NCI-H187 (cell line): ENCODE data around the gene EML1.
"Not testable (repeated sequence)": the region's sequence is repeated elsewhere in the genome, so short reads cannot be mapped to it uniquely, and the experiment has no call there.

Experiments
- DNase-seq, 2 experiments: peaks; one replicate each; lab custom pipeline; 2025; lab: John Stamatoyannopoulos, UW

Gene EML1

GRCh38 chr14:99755629-99756603, 37.3 kb upstream of the EML1 start:
- DNase-seq: no peak

- DNase-seq: no peak
These were observed 36.4 kb upstream of the EML1 start for GRCh38 chr14:99756796-99757195.

DNA sequence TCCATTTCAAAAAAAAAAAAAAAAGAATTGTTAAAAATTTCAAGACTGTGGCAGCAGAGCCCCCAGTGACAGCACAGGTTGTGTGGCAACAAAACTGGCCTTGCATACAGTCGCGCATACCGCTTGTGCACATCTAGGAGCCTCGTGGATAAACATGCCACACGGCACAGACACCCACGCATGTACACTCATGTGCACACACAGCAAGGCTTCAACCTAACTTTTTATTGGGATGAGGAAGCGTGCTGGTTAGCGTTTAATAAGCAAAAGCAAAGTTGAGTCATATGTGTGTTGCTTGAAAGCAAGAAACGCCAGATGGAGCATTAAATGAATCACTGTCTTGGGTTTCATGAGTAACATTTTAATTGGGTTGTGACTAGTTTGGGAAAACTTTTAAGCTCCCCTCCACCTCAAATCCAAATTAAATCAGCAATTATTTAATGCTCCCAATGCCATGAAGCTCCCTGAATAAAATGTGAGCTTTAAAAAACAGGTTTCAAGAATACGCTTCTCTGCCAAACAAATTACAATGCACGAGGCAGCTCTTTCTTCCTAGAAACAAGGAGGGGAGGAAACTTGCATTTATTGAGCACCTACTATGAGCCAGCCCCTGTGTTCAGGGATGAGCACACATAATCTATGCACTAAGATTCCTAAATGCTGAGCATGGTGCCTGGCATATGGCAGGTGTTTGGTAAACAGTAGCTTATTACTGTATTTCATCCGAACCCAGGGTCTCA, 35.7 kb upstream of the EML1 start:
- no peak for DNase-seq

DNA sequence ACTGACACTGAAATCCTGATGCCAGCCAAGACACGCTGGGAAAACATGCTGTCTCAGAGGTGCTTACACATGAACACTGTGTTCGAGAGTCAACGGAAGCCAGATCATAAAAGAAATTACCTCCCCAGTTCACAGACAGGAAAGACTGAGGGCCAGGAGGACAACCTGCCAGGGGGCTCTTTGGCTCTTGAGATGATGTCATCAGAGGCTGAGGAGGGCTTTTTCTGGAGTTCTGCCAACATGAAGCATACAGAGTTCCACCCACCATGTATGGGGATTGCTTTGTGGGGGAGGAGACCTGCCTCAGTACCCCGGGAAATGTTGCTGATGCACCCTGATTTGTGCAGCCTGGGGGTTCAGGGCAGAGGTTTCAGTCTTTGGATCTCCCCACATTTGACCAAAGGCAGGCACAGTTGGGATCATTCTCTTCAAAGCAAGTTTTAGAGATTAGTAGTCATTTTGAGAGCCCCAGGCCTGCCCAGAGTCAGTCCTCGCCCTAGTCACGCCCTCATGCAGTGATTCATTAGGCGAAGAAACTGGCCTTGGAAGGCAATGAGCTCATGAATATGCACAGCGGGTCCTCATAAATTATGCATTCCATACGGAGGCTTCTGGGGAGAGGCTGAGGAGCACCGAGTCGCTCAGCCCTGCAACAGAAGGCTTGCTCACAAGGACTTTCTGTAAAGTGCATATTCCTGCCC, 34.9 kb upstream of the EML1 start:
- DNase-seq: no peak

DNA sequence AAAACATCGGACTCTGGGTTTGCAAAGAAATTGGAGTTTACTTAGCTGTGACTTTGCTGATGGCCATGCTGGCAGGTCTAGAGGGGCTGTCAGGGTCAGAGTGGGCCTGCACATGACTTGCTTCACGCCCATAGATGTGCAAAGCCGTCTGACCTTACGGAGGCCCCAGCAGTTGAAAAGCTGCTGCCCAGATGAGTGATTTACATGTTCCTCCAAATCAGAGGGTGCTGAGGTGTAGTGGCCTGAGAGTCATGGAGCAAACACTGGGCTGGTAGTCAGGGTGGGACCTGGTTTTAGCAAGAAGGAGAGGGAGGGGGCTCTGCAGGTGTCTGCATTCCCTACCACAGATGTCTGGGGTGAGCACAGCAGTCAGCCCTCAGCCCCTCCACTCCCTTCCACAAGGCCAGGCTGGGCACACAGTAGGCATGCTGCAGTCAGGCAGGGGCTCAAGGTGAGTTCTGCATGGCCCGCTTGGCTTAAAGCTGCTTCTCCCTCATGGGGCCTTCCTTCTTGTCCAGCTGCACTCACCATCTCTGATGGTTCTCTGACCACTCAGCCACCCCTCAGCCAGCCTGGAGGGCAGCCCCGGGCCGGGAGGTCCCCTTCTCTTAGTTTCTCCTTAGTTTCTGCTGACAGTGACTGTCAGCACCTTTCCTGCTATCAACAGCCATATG, 34.2 kb upstream of the EML1 start:
- no peak for DNase-seq

DNA sequence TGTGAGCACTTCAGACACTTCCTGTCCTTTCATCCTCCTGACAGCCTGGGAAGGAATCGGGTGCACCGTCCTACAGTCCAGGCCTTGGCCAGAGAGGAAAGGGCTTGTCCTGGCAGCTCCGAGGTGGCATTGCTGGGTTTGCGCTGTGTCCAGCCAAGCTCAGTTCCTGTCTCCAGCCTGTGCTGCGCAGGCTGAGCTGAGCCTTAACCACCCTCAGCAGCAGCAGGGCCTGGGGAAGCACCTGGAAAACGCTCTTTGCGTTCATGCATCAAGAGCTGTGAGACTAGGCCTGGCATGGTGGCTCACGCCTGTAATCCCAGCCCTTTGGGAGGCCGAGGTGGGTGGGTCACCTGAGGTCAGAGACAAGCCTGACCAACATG, 33.7 kb upstream of the EML1 start:
- no peak for DNase-seq

- DNase-seq: no peak
These were observed 32.4 kb upstream of the EML1 start for GRCh38 chr14:99760817-99761216.

DNA sequence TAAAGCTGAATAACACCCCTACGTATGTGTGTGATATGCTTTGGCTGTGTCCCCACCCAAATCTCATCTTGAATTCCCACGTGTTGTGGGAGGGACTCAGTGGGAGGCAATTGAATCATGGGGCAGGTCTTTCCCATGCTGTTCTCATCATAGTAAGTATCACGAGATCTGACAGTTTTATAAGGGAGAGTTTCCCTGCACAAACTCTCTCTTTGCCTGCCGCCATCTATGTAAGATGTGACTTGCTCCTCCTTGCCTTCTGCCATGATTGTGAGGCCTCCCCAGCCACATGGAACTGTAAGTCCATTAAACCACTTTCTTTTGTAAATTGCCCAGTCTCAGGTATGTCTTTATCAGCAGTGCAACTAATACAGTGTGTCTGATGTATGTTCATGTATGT, 30.3 kb upstream of the EML1 start:
- DNase-seq: not testable (repeated sequence)

GRCh38 chr14:99763527-99764221, 29.5 kb upstream of the EML1 start:
- no peak for DNase-seq

GRCh38 chr14:99764222-99764706, 28.9 kb upstream of the EML1 start:
- no peak for DNase-seq

DNA sequence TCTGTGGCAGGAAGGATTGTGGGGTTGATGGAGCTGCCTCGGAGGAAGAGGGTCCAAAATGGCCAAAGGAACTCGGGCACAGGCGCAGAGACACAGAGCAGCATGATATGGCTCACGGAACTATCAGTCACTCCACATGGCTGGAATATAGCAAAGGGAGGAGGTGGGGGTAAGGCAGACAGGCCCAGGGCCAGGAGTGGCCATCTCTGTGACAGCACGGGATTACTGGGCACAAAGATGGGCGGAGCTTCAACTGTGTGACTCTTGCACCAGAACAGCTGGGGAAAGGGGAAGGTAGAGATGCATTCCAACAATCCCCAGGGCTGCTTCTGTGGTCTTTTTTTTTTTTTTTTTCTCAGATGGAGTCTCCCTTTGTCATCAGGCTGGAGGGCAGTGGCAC, 24.8 kb upstream of the EML1 start:
- no peak for DNase-seq

DNA sequence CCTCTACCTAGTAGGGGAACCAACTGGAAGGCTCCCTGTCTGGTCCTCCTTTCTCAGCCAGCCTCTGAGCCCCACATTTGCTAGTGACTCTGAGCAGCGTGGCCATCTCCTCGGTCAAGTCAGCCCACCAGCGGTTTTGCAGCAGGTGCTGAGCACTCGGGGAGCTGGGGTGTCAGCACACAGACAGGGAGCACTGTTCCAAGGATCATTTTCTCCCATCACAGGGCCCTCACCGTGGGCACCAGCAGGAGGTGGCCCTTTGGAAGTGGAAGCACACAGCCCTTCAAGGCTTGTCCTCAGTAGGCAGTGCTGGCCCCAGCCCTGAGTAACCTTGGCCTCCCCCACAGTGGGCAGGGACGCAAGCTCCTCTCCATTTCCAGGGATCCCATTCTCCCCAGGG, 24.1 kb upstream of the EML1 start:
- no peak for DNase-seq

GRCh38 chr14:99769799-99770198, 23.4 kb upstream of the EML1 start:
- DNase-seq: no peak

DNA sequence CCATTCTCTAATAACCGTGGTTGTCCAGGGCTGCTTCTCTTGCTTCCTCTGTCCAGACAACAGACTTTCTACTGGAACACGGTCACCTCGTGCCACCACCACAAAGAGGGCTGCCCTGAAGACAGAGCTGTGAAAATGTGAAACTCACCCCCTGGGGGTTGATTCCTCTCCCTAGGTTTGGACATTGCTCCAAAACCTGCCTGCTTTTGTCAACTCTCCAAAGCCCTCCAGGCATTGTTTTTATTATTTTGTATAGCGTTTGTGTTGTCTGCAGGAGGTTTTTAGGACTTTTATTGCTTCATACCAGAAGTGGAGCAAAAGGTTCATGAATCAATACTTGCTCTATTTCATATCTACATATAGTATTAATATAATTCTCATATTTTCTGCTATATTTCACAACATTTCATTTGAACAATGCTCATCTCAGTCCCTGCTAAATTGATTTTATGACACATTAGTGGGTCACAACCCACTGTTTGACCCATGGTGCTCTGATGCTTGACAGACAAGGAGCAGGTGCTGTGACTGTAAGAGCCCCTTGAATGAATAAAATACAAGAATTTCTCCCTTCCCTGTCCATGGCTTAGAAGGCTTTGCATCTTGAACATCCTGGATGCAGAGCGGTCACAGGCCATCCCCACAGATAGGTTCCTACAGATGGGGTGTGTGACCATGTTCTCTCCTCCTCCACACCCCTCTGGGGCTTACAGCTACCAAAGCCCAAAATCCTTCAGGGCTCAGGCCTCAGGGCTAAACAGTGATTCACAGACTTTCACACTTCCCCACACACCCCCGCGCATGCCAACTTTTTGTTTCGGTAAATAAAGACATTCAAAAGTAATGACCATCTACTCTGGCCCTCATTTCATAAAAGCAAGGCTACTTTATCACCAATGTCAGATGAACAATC, 20.6 kb upstream of the EML1 start:
- DNase-seq: no peak

- DNase-seq: no peak
These were observed 19.4 kb upstream of the EML1 start for GRCh38 chr14:99773521-99774497.

GRCh38 chr14:99774556-99775307, 18.5 kb upstream of the EML1 start:
- no peak for DNase-seq

GRCh38 chr14:99775351-99775750, 17.9 kb upstream of the EML1 start:
- no peak for DNase-seq

GRCh38 chr14:99777951-99778350, 15.3 kb upstream of the EML1 start:
- no peak for DNase-seq
